D341Med (cell line): ENCODE results near the gene ART1.
"Not testable (repeated sequence)": the region's sequence is repeated elsewhere in the genome, so short reads cannot be mapped to it uniquely, and the experiment has no call there.

Experiments
- DNase-seq: peaks from one replicate; pipeline ENCODE4 v3.0.0; 2012; ENCODE audit warnings: low spot score

The ART1 gene

GRCh38 chr11:3632070-3632660, 12.8 kb upstream of the ART1 start:
- no peak for DNase-seq

- DNase-seq, result no peak
Observed at GRCh38 chr11:3635641-3636375, 9.1 kb upstream of the ART1 start.

GRCh38 chr11:3637201-3637600, 7.7 kb upstream of the ART1 start:
- DNase-seq, result no peak

- no peak for DNase-seq
Observed at GRCh38 chr11:3638513-3638912, 6.4 kb upstream of the ART1 start.

- no peak for DNase-seq
Observed at GRCh38 chr11:3639841-3640240, 5.1 kb upstream of the ART1 start.

GRCh38 chr11:3641191-3641590, 3.7 kb upstream of the ART1 start:
- DNase-seq, result no peak

- no peak for DNase-seq
Observed at GRCh38 chr11:3641701-3642070, 3.2 kb upstream of the ART1 start, which contains the start of gene ART5. Gene ART5, minus strand, starts transcription at chr11:3641992. Its CDS starts 130 bp downstream, at chr11:3641862.

GRCh38 chr11:3642071-3642951, 2.6 kb upstream of the ART1 start:
- DNase-seq, result peak; percentile 52

- not testable (repeated sequence) for DNase-seq
Observed at GRCh38 chr11:3643102-3643546, 1.8 kb upstream of the ART1 start.

- DNase-seq, result no peak
Observed at GRCh38 chr11:3645552-3645951, 624 bp downstream of the ART1 start.

- not testable (repeated sequence) for DNase-seq
Observed at GRCh38 chr11:3648843-3649242, 3.9 kb downstream of the ART1 start.

- DNase-seq, result not testable (repeated sequence)
Observed at GRCh38 chr11:3649374-3649773, 4.4 kb downstream of the ART1 start.

- not testable (repeated sequence) for DNase-seq
Observed at GRCh38 chr11:3652514-3652913, 7.6 kb downstream of the ART1 start.

- DNase-seq, result no peak
Observed at GRCh38 chr11:3655547-3655946, 10.6 kb downstream of the ART1 start.

- DNase-seq, result not testable (repeated sequence)
Observed at GRCh38 chr11:3657331-3657730, 12.4 kb downstream of the ART1 start.

- DNase-seq, result no peak
Observed at GRCh38 chr11:3658252-3658651, 13.3 kb downstream of the ART1 start.

GRCh38 chr11:3659595-3660515, 14.9 kb downstream of the ART1 start:
- DNase-seq, result peak; percentile 16

GRCh38 chr11:3660960-3661359, 16.0 kb downstream of the ART1 start:
- no peak for DNase-seq

GRCh38 chr11:3662856-3663255, 17.9 kb downstream of the ART1 start:
- no peak for DNase-seq

GRCh38 chr11:3664032-3664630, 19.2 kb downstream of the ART1 start:
- DNase-seq, result no peak

GRCh38 chr11:3665336-3666022, 20.6 kb downstream of the ART1 start:
- no peak for DNase-seq
